ENCODE data around the gene LHFPL3. TPM values are rescaled to one million over a fixed set of nuclear protein-coding genes. Genes with fewer than 3 reads are reported as not detected.

LHFPL3 gene
- total RNA-seq, 4 donors from 2014 or later, result not detected

DNA sequence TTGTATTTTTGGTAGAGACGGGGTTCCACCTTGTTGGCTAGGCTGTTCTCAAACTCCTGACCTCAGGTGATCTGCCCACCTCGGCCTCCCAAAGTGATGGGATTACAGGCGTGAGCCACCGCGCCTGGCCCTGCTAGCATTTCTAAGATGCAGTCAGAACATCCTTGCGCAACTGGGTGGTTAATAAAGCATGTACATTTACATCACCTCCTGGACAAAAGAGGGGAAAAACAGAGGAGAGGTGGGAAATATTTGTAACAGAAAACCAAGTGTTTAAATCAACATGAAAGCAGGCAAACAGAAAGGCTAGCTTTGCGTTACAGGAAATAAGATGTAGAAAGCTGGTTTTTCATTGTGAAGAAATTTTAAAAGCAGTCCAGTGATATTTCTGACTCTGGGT, 464.7 kb downstream of the LHFPL3 start:
- DNase-seq (ENCODE audit: extremely low spot score), result no peak
- intact Hi-C loops (cut with DNase I), result no loop called here
- Histone ChIP-seq H3K27me3 (peaks cover 0 to 5% (median 0%) of the 10 kb centered on the region in 4 donors), H3K4me1 (no peaks in the 10 kb centered on the region), H3K4me3 (no peak overlapping the region), H3K36me3 (no peaks in the 10 kb centered on the region), H3K9me3 (no peaks in the 10 kb centered on the region), H3K27ac (replicated peaks in 1 of 4) (no peak overlapping the region)
- TF ChIP-seq EP300 (IDR thresholded peaks at IDR 0.05), result no peak
- WGBS, result 81% methylated on average over 7 of the region's 7 CpGs

DNA sequence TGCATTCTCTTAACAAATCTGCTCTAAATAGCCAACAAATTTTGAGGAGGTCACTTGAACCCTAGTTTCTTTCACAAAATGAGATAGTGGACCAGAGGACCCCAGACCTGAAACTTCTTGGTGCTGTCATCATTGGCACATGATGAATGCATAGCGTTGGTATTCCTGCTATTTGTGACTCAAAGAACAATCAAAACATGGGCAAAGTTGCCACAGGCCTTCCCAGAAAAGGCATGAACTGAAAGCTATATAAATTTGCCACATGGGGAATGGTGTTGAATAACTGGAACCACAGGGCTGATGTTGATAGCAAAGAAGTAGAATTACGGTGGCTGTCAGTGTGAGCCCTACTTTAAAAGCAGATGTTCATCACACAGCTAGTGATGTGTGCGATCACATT, 465.8 kb downstream of the LHFPL3 start:
- 91% methylated on average over 3 of the region's 3 CpGs for WGBS
- intact Hi-C loops (cut with DNase I), result no loop called here

DNA sequence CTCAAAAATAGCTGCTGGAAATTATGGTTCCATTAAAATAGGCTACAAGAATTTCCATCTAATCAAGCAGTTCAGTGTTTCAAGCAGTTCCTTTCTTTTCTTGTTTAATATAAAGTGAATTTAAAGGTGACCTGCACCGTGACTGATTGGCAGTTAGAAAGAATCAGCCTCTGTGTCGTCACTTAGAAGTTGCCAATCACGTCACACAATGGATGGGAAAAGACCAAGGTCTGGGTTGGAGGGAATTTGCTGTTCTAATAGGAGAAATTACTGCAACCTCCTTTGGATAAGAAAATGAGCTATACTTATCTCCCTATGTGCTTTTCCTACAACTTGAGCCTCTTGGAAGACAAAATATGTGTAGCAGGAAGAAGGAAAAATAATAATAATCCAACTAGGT, 466.2 kb downstream of the LHFPL3 start:
- H3K36me3 ChIP-seq, result no peaks in the 10 kb centered on the region
- H3K4me3 ChIP-seq, result no peak overlapping the region
- DNase-seq (ENCODE audit: extremely low spot score), result no peak
- TF ChIP-seq POLR2AphosphoS5 (IDR thresholded peaks at IDR 0.05), result no peak
- no peak for TF ChIP-seq EP300 (IDR thresholded peaks at IDR 0.05)
- TF ChIP-seq POLR2A (IDR thresholded peaks at IDR 0.05; ENCODE audit: low read depth), result no peak
- TF ChIP-seq, protein P1, sequence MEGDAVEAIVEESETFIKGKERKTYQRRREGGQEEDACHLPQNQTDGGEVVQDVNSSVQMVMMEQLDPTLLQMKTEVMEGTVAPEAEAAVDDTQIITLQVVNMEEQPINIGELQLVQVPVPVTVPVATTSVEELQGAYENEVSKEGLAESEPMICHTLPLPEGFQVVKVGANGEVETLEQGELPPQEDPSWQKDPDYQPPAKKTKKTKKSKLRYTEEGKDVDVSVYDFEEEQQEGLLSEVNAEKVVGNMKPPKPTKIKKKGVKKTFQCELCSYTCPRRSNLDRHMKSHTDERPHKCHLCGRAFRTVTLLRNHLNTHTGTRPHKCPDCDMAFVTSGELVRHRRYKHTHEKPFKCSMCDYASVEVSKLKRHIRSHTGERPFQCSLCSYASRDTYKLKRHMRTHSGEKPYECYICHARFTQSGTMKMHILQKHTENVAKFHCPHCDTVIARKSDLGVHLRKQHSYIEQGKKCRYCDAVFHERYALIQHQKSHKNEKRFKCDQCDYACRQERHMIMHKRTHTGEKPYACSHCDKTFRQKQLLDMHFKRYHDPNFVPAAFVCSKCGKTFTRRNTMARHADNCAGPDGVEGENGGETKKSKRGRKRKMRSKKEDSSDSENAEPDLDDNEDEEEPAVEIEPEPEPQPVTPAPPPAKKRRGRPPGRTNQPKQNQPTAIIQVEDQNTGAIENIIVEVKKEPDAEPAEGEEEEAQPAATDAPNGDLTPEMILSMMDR (IDR thresholded peaks at IDR 0.05), result no peak
- no peak overlapping the region for H3K27ac ChIP-seq (replicated peaks in 1 of 4)
- H3K4me1 ChIP-seq, result no peaks in the 10 kb centered on the region
- 54% methylated on average over 3 of the region's 3 CpGs for WGBS
- peaks cover 0 to 5% (median 0%) of the 10 kb centered on the region in 4 donors for H3K27me3 ChIP-seq
- intact Hi-C loops (cut with DNase I), result no loop called here
- H3K9me3 ChIP-seq, result no peaks in the 10 kb centered on the region

More for the DNA sequence above, 465.8 kb downstream of the LHFPL3 start:
- DNase-seq (ENCODE audit: extremely low spot score), result no peak
- no peaks in the 10 kb centered on the region for H3K36me3 ChIP-seq
- no peak for TF ChIP-seq POLR2AphosphoS5 (IDR thresholded peaks at IDR 0.05)
- no peak for TF ChIP-seq EP300 (IDR thresholded peaks at IDR 0.05)
- no peak for TF ChIP-seq POLR2A (IDR thresholded peaks at IDR 0.05; ENCODE audit: low read depth)
- TF ChIP-seq, protein P1 (IDR thresholded peaks at IDR 0.05), result no peak
- H3K27me3 ChIP-seq, result peaks cover 0 to 5% (median 0%) of the 10 kb centered on the region in 4 donors
- no peak overlapping the region for H3K4me3 ChIP-seq
- no peak overlapping the region for H3K27ac ChIP-seq (replicated peaks in 1 of 4)
- H3K9me3 ChIP-seq, result no peaks in the 10 kb centered on the region
- no peaks in the 10 kb centered on the region for H3K4me1 ChIP-seq

DNA sequence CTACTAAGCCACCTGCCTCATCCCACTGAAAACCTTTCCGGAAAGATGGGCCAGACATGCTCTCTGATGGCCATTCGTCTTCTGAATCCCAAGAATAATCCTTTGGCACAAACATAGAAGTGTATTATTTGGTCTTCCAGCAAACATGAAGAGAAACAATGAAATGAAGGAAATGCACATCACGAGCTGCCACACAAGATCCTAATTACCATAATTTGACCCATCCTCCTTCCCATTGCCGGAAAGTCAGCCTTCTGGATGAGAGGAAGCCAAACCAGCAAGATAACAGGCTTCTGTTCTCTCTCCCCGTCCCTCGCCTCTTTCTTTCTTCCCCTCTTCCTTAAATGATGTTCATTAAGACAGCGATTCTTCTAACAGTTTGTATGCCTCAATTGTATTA, 466.7 kb downstream of the LHFPL3 start:
- WGBS, result 70% methylated on average over 7 of the region's 7 CpGs
- H3K4me3 ChIP-seq, result no peak overlapping the region
- no peak overlapping the region for H3K27ac ChIP-seq (replicated peaks in 1 of 4)
- H3K27me3 ChIP-seq, result peaks cover 0 to 3% (median 0%) of the 10 kb centered on the region in 4 donors
- TF ChIP-seq EP300 (IDR thresholded peaks at IDR 0.05), result no peak
- no peak for TF ChIP-seq POLR2AphosphoS5 (IDR thresholded peaks at IDR 0.05)
- TF ChIP-seq, protein P1 (IDR thresholded peaks at IDR 0.05), result no peak
- TF ChIP-seq POLR2A (IDR thresholded peaks at IDR 0.05; ENCODE audit: low read depth), result no peak
- intact Hi-C loops (cut with DNase I), result no loop called here
- H3K36me3 ChIP-seq, result no peaks in the 10 kb centered on the region
- no peak for DNase-seq (ENCODE audit: extremely low spot score)
- H3K9me3 ChIP-seq, result no peaks in the 10 kb centered on the region
- no peaks in the 10 kb centered on the region for H3K4me1 ChIP-seq

DNA sequence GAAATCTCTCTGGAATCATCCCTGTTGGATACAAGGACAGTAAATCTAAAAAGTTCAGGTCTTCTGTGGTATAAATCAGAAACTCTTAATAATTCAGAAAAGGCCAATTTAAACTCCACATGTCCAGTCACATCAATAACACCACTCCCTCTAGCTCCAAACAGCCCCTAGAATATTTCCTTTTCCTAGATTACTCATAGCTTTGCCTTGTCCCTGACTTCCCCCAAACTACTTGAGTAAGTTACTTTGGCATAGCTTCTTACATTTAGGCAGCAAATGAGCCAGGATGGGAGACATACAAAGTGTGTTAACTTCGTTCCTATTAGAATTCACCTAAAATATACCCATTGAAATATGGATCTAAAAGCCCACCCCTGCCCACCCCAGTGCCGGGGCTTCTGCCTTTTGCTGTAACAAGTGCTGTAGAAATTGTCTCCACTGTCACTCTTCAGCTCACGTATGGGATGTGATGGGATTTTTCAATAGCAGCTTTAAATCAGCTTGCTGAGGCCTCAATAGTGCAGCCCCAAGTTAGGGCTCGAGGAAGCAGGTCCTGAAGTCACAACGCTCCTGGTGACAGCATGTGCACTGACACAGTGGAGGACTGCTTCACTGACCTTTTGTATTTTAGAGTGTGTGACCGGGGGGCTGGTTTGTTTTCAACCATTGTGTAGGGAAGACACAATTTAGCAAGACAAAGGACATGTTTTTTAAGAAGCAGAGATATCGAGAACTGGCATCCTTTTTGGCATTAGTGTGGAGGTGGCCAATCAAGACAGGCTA, 467.4 kb downstream of the LHFPL3 start:
- TF ChIP-seq POLR2A (IDR thresholded peaks at IDR 0.05; ENCODE audit: low read depth) (no peak), EP300 (IDR thresholded peaks at IDR 0.05) (no peak), POLR2AphosphoS5 (IDR thresholded peaks at IDR 0.05) (no peak)
- TF ChIP-seq, protein P1 (IDR thresholded peaks at IDR 0.05), result no peak
- Histone ChIP-seq H3K36me3 (no peaks in the 10 kb centered on the region), H3K4me1 (no peaks in the 10 kb centered on the region), H3K9me3 (no peaks in the 10 kb centered on the region), H3K27me3 (no peaks in the 10 kb centered on the region), H3K4me3 (no peak overlapping the region), H3K27ac (replicated peaks in 1 of 4) (no peak overlapping the region)
- DNase-seq (ENCODE audit: extremely low spot score), result no peak
- 69% methylated on average over 7 of the region's 7 CpGs for WGBS
- intact Hi-C loops (cut with DNase I), result no loop called here

All from esophagus muscularis mucosa (tissue), 4 donors.